ENCODE measurements around the gene LSM14A.
"Not testable (repeated sequence)": the region's sequence is repeated elsewhere in the genome, so short reads cannot be mapped to it uniquely, and the experiment has no call there.

LSM14A gene

DNA sequence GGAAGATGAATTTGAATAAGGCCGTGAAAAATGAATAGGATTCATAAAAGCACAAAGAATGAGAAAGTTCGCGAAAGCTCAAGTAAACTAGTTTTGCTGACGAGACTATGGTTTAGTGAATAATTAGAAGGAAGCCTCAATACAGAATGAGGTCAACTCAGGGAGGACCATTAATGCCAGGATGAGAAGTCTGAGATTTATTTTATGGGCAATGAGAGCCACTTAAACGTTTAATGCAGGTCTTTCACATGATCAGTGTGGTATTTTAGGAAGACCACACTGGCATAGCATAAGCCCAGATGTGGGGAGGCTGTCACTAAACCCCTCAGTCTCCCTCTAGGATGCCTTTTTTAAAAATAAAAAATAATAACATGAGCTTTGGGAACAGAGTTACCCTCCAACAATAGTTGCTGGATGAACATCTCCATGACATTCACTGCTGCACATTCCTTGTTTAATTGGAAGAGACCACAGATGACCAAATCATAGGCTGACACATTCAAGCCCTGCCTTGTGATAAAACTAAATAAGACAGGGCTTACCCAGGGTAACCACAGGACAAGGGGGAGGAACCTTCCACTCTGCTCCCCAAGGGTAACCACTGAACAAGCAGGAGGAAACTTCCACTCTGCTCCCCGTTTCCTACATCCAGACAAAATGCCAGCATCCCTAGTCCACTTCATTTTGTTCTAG, 43.6 kb upstream of the LSM14A start:
- Histone ChIP-seq H3K4me1 (ENCODE audit: low read depth, poor library complexity, severe bottlenecking) (no peaks in the 10 kb centered on the region), H3K79me2 (ENCODE audit: insufficient read depth, low read depth) (no peaks in the 10 kb centered on the region), H3K4me3 (IDR thresholded peaks at IDR 0.05; ENCODE audit: insufficient read depth, low read depth, low read length) (no peak overlapping the region), H3K4me2 (no peak overlapping the region), H3K9ac (no peak overlapping the region), H2AFZ (ENCODE audit: low read depth) (no peak overlapping the region), H3K27me3 (ENCODE audit: insufficient read depth, low read depth) (no peaks in the 10 kb centered on the region), H3K36me3 (ENCODE audit: insufficient read depth) (no peaks in the 10 kb centered on the region), H4K20me1 (ENCODE audit: insufficient read depth) (no peaks in the 10 kb centered on the region), H3K27ac (no peak overlapping the region)
- TF ChIP-seq, protein P1, sequence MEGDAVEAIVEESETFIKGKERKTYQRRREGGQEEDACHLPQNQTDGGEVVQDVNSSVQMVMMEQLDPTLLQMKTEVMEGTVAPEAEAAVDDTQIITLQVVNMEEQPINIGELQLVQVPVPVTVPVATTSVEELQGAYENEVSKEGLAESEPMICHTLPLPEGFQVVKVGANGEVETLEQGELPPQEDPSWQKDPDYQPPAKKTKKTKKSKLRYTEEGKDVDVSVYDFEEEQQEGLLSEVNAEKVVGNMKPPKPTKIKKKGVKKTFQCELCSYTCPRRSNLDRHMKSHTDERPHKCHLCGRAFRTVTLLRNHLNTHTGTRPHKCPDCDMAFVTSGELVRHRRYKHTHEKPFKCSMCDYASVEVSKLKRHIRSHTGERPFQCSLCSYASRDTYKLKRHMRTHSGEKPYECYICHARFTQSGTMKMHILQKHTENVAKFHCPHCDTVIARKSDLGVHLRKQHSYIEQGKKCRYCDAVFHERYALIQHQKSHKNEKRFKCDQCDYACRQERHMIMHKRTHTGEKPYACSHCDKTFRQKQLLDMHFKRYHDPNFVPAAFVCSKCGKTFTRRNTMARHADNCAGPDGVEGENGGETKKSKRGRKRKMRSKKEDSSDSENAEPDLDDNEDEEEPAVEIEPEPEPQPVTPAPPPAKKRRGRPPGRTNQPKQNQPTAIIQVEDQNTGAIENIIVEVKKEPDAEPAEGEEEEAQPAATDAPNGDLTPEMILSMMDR (conservative IDR thresholded peaks at IDR 0.05; ENCODE audit: low read depth, low read length) = no peak

- TF ChIP-seq, protein P1 (conservative IDR thresholded peaks at IDR 0.05; ENCODE audit: low read depth, low read length) = no peak
These were observed 41.2 kb upstream of the LSM14A start for GRCh38 chr19:34131100-34131499.

GRCh38 chr19:34132145-34132544, 40.2 kb upstream of the LSM14A start:
- not testable (repeated sequence) for H3K4me2 ChIP-seq; H3K36me3 ChIP-seq (ENCODE audit: insufficient read depth); H3K27ac ChIP-seq; H3K4me1 ChIP-seq (ENCODE audit: low read depth, poor library complexity, severe bottlenecking); H4K20me1 ChIP-seq (ENCODE audit: insufficient read depth); H2AFZ ChIP-seq (ENCODE audit: low read depth); H3K4me3 ChIP-seq (IDR thresholded peaks at IDR 0.05; ENCODE audit: insufficient read depth, low read depth, low read length); H3K9ac ChIP-seq; H3K79me2 ChIP-seq (ENCODE audit: insufficient read depth, low read depth); H3K27me3 ChIP-seq (ENCODE audit: insufficient read depth, low read depth)

More at GRCh38 chr19:34131100-34131499, 41.2 kb upstream of the LSM14A start:
- no peak overlapping the region for H3K4me3 ChIP-seq (IDR thresholded peaks at IDR 0.05; ENCODE audit: insufficient read depth, low read depth, low read length)
- H2AFZ ChIP-seq (ENCODE audit: low read depth) = no peak overlapping the region
- H3K9ac ChIP-seq = no peak overlapping the region
- no peak overlapping the region for H3K27ac ChIP-seq
- no peaks in the 10 kb centered on the region for H3K79me2 ChIP-seq (ENCODE audit: insufficient read depth, low read depth)
- no peak overlapping the region for H3K4me2 ChIP-seq
- H3K27me3 ChIP-seq (ENCODE audit: insufficient read depth, low read depth) = no peaks in the 10 kb centered on the region
- H3K36me3 ChIP-seq (ENCODE audit: insufficient read depth) = no peaks in the 10 kb centered on the region
- peaks cover 6% of the 10 kb centered on the region for H3K4me1 ChIP-seq (ENCODE audit: low read depth, poor library complexity, severe bottlenecking)
- no peaks in the 10 kb centered on the region for H4K20me1 ChIP-seq (ENCODE audit: insufficient read depth)

DNA sequence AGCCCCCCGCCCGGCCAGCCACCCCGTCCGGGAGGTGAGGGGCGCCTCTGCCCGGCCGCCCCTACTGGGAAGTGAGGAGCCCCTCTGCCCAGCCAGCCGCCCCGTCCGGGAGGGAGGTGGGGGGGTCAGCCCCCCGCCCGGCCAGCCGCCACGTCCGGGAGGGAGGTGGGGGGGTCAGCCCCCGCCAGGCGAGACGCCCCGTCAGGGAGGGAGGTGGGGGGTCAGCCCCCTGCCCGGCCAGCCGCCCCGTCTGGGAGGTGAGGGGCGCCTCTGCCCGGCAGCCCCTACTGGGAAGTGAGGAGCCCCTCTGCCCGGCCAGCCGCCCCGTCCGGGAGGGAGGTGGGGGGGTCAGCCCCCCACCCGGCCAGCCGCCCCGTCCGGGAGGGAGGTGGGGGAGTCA, 39.6 kb upstream of the LSM14A start:
- not testable (repeated sequence) for H3K79me2 ChIP-seq (ENCODE audit: insufficient read depth, low read depth); H3K4me1 ChIP-seq (ENCODE audit: low read depth, poor library complexity, severe bottlenecking); H3K27me3 ChIP-seq (ENCODE audit: insufficient read depth, low read depth); H4K20me1 ChIP-seq (ENCODE audit: insufficient read depth); H3K9ac ChIP-seq; H3K27ac ChIP-seq; H3K4me3 ChIP-seq (IDR thresholded peaks at IDR 0.05; ENCODE audit: insufficient read depth, low read depth, low read length); H2AFZ ChIP-seq (ENCODE audit: low read depth); H3K36me3 ChIP-seq (ENCODE audit: insufficient read depth); H3K4me2 ChIP-seq

GRCh38 chr19:34134190-34135053, 37.9 kb upstream of the LSM14A start:
- peak overlapping the region; percentile 59 for H3K4me2 ChIP-seq
- no peak overlapping the region for H3K4me3 ChIP-seq (IDR thresholded peaks at IDR 0.05; ENCODE audit: insufficient read depth, low read depth, low read length)
- TF ChIP-seq, protein P1 (conservative IDR thresholded peaks at IDR 0.05; ENCODE audit: low read depth, low read length) = no peak
- peak overlapping the region; percentile 95 for H2AFZ ChIP-seq (ENCODE audit: low read depth)
- peak overlapping the region; percentile 86 for H3K9ac ChIP-seq
- peak overlapping the region; percentile 79 for H3K27ac ChIP-seq
- no peaks in the 10 kb centered on the region for H4K20me1 ChIP-seq (ENCODE audit: insufficient read depth)
- no peaks in the 10 kb centered on the region for H3K79me2 ChIP-seq (ENCODE audit: insufficient read depth, low read depth)
- no peaks in the 10 kb centered on the region for H3K36me3 ChIP-seq (ENCODE audit: insufficient read depth)
- no peaks in the 10 kb centered on the region for H3K27me3 ChIP-seq (ENCODE audit: insufficient read depth, low read depth)
- peaks cover 6% of the 10 kb centered on the region for H3K4me1 ChIP-seq (ENCODE audit: low read depth, poor library complexity, severe bottlenecking)

All from KMS-11 (cell line).